EH (cell line): ENCODE data around the gene TMEM255A.

ENCODE experiments used
- DNase-seq: peaks from one replicate; pipeline ENCODE4 v3.0.0-alpha.2; 2015; ENCODE audit warnings: low read depth

The TMEM255A gene

GRCh38 chrX:120264341-120264740 is 46.9 kb downstream of the TMEM255A start:
- no peak for DNase-seq

- no peak for DNase-seq
Measured at GRCh38 chrX:120262859-120263708, 48.2 kb downstream of the TMEM255A start.

GRCh38 chrX:120260369-120260768 is 50.9 kb downstream of the TMEM255A start:
- DNase-seq, result no peak

GRCh38 chrX:120253784-120254183 is 57.5 kb downstream of the TMEM255A start:
- no peak for DNase-seq

GRCh38 chrX:120251471-120252011 is 59.7 kb downstream of the TMEM255A start:
- peak; percentile 44 for DNase-seq

- DNase-seq, result peak; percentile 94
Measured at GRCh38 chrX:120250522-120251271, 60.6 kb downstream of the TMEM255A start, which contains the start of gene ZBTB33. TSS of gene ZBTB33 (plus strand) at chrX:120250812. CDS start at chrX:120253416, 2,604 bp downstream.

- DNase-seq, result peak; percentile 72
Measured at GRCh38 chrX:120244735-120245498, 66.3 kb downstream of the TMEM255A start.

GRCh38 chrX:120244395-120244734 is 66.9 kb downstream of the TMEM255A start:
- no peak for DNase-seq

GRCh38 chrX:120242813-120243212 is 68.4 kb downstream of the TMEM255A start:
- no peak for DNase-seq

GRCh38 chrX:120238933-120239332 is 72.3 kb downstream of the TMEM255A start:
- peak; percentile 15 for DNase-seq

- DNase-seq, result no peak
Measured at GRCh38 chrX:120236687-120237479, 74.4 kb downstream of the TMEM255A start.

GRCh38 chrX:120235284-120235683 is 76.0 kb downstream of the TMEM255A start:
- DNase-seq, result no peak

GRCh38 chrX:120228187-120228908 is 82.9 kb downstream of the TMEM255A start:
- DNase-seq, result no peak

GRCh38 chrX:120224388-120224787 is 86.9 kb downstream of the TMEM255A start:
- no peak for DNase-seq

- DNase-seq, result no peak
Measured at GRCh38 chrX:120223374-120223773, 87.9 kb downstream of the TMEM255A start.

GRCh38 chrX:120213438-120214265 is 97.6 kb downstream of the TMEM255A start:
- peak; percentile 53 for DNase-seq
